Measurements from ENCODE around the gene ADRA2C. TPM values are rescaled to one million over a fixed set of nuclear protein-coding genes. Genes with fewer than 3 reads are reported as not detected.

Gene ADRA2C
- total and polyA plus RNA-seq, 10 donors = 9.4 to 42.1 (median 29.1) TPM

DNA sequence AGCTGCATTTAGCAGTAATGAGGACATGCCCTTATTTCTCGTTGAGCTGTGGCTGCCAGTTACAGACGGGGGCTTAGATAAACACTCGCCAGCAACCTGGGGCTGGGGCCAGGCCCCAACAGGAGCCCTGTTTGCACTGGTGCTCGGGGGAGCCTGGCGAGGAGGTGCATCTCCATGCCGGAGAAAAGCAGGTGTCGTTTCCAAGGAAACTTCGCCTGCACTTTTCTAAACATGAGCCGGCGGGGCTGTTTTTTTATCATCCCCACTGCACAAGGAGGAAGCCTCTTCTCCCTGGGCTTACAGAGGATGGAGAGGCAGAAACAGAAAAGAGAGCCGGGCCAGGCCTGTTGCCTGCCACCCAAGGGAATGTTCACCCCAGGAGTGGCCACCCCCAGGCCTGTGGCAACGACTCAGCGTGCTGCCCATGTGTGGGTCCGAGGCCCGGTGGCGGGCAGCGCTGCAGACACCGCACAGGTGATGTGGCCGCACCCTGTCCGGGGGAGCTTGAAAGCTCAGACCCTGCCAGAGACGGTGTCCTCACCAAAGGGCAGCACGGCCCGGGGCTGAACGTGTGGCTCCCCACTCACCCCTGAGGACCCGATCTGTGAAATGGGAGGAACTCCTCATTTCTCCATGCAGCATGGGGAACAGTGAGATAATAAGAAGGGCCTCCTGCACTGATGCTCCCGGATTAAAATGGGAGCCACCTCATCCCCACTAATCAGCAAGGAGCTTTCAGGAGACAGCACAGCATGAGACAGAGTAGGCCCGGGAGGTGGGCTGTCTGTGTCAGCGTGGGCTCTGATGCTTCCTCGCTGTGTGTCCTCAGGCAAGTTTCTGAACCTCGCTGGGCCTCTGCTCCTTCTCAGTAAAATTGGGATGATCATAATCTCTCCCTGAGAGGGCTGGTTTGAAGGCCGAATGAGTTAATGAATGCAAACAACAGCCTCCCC lies 33.8 kb upstream of the ADRA2C start:
- DNase-seq = no peak
- no peak overlapping the region for H3K4me3 ChIP-seq
- H3K4me1 ChIP-seq = no peaks in the 10 kb centered on the region
- intact Hi-C loops (cut with DNase I; ENCODE audit: low total_unique reads) = no loop called here
- no peak for TF ChIP-seq POLR2A (IDR thresholded peaks at IDR 0.05)
- peaks cover 0 to 41% (median 5%) of the 10 kb centered on the region in 7 donors for H3K27me3 ChIP-seq (replicated peaks in 1 of 7)
- no peaks in the 10 kb centered on the region for H3K36me3 ChIP-seq
- H3K9me3 ChIP-seq = no peaks in the 10 kb centered on the region
- H3K27ac ChIP-seq = no peak overlapping the region
- 80 to 85% (median 83%) methylated on average over 25 to 31 of the region's 31 CpGs for WGBS, 5 donors

- Histone ChIP-seq H3K4me3 (no peak overlapping the region), H3K27me3 (replicated peaks in 1 of 7) (peaks cover 0 to 41% (median 0%) of the 10 kb centered on the region in 7 donors), H3K27ac (no peak overlapping the region), H3K9me3 (no peaks in the 10 kb centered on the region), H3K4me1 (no peaks in the 10 kb centered on the region), H3K36me3 (no peaks in the 10 kb centered on the region)
- intact Hi-C loops (cut with DNase I; ENCODE audit: low total_unique reads) = no loop called here
- no peak for TF ChIP-seq POLR2A (IDR thresholded peaks at IDR 0.05)
- TF ChIP-seq CTCF (IDR thresholded peaks at IDR 0.05 in 8 of 11, conservative IDR thresholded peaks at IDR 0.05 in 3 of 11) = no peak
- TF ChIP-seq POLR2AphosphoS5 (IDR thresholded peaks at IDR 0.05) = no peak
- WGBS, 5 donors = 47 to 64% (median 58%) methylated on average over 7 to 9 of the region's 9 CpGs
- no peak for DNase-seq
Observed at GRCh38 chr4:3733195-3733594, 33.0 kb upstream of the ADRA2C start.

- intact Hi-C loops (cut with DNase I; ENCODE audit: low total_unique reads) = no loop called here
Observed at GRCh38 chr4:3735196-3735595, 31.0 kb upstream of the ADRA2C start.

GRCh38 chr4:3736290-3736689 lies 29.9 kb upstream of the ADRA2C start:
- no peaks in the 10 kb centered on the region for H3K4me1 ChIP-seq
- H3K36me3 ChIP-seq = no peaks in the 10 kb centered on the region
- DNase-seq = no peak
- H3K9me3 ChIP-seq = no peaks in the 10 kb centered on the region
- H3K4me3 ChIP-seq = no peak overlapping the region
- H3K27me3 ChIP-seq (replicated peaks in 1 of 7) = peaks cover 0 to 51% (median 0%) of the 10 kb centered on the region in 7 donors
- TF ChIP-seq POLR2A (IDR thresholded peaks at IDR 0.05) (no peak), CTCF (IDR thresholded peaks at IDR 0.05 in 8 of 11, conservative IDR thresholded peaks at IDR 0.05 in 3 of 11) (no peak), POLR2AphosphoS5 (IDR thresholded peaks at IDR 0.05) (no peak)
- no peak overlapping the region for H3K27ac ChIP-seq
- intact Hi-C loops (cut with DNase I; ENCODE audit: low total_unique reads) = no loop called here
- WGBS, 5 donors = 74 to 89% (median 78%) methylated on average over 5 of the region's 5 CpGs

More at GRCh38 chr4:3735196-3735595, 31.0 kb upstream of the ADRA2C start:
- TF ChIP-seq CTCF (IDR thresholded peaks at IDR 0.05 in 8 of 11, conservative IDR thresholded peaks at IDR 0.05 in 3 of 11) (no peak), POLR2AphosphoS5 (IDR thresholded peaks at IDR 0.05) (no peak), POLR2A (IDR thresholded peaks at IDR 0.05) (no peak)
- Histone ChIP-seq H3K9me3 (no peaks in the 10 kb centered on the region), H3K36me3 (no peaks in the 10 kb centered on the region), H3K27me3 (replicated peaks in 1 of 7) (peaks cover 0 to 46% (median 0%) of the 10 kb centered on the region in 7 donors), H3K27ac (no peak overlapping the region), H3K4me1 (no peaks in the 10 kb centered on the region), H3K4me3 (no peak overlapping the region)
- 88 to 90% (median 88%) methylated on average over 13 to 14 of the region's 14 CpGs for WGBS, 5 donors
- no peak for DNase-seq

Data from spleen (tissue), 11 donors.